PFSK-1 (cell line): Measurements from ENCODE around the gene KRTAP22-2. TPM values are rescaled to one million over a fixed set of nuclear protein-coding genes. Genes with fewer than 3 reads are reported as not detected.

Experiments used
- FOXP2 ChIP-seq: optimal IDR thresholded peaks from 2 replicates; pipeline ENCODE3; 2011; ENCODE audit warnings: borderline replicate concordance, control low read depth, inconsistent platforms; ENCODE audit not compliant: insufficient read depth; ENCODE audit errors: extremely low read length, extremely low read depth
- POLR2AphosphoS5 ChIP-seq: IDR thresholded peaks from 2 replicates; pipeline ENCODE4 v1.6.1; 2012; ENCODE audit warnings: low read depth, mild to moderate bottlenecking, control low read depth, low read length, moderate library complexity
- SIN3A ChIP-seq: IDR thresholded peaks from 2 replicates; pipeline ENCODE4 v1.6.1; 2012; ENCODE audit warnings: mild to moderate bottlenecking, low read length, moderate library complexity, borderline replicate concordance; ENCODE audit not compliant: insufficient read depth
- TAF1 ChIP-seq: IDR thresholded peaks from 2 replicates; pipeline ENCODE4 v1.6.1; 2012; ENCODE audit warnings: low read length, control low read depth, borderline replicate concordance; ENCODE audit not compliant: insufficient read depth
- polyA plus RNA-seq: library from polyadenylated mRNA; unstranded; fragments of >200 nt; gene quantifications from one replicate; pipeline ENCODE4 v1.2.1, GENCODE V29; 2012; ENCODE audit warnings: low read depth, missing spikeins; ENCODE audit not compliant: insufficient read length
- TF ChIP-seq, protein P1 (sequence below), 2 experiments: IDR thresholded peaks; 2 replicates each; pipeline versions ENCODE4 v1.6.1 to v1.8.0; 2011 to 2012; ENCODE audit warnings: low read depth in 2 of 2, low read length in 2 of 2, control low read depth in 1 of 2, inconsistent platforms in 1 of 2, mild to moderate bottlenecking in 1 of 2, moderate library complexity in 1 of 2; ENCODE audit not compliant: insufficient read depth in 1 of 2

KRTAP22-2 gene
- polyA plus RNA-seq, result not detected

DNA sequence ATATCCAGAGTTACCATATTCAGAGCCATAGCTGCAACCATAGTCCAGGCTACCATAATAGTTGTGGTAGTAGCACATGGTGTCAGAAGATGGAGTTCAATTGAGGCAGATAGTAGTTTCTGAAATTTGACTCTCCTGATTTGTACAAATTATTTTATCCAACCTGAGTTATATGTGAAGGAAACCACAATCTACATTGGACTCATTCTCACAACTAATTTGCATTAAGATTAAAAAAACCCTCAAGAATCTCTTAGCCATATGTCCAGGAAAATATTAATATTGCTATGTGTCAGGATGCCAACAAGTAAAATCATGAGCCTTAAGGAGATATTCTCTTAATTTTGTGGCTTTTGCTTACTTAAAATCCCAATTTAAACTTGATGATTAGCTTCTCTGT lies at the start of gene KRTAP22-2:
TSS of gene KRTAP22-2 (minus strand) at position 101 of the 400 bp plus-strand sequence.
- TF ChIP-seq SIN3A (no peak), TAF1 (no peak), FOXP2 (no peak), POLR2AphosphoS5 (no peak)
- TF ChIP-seq, protein P1, sequence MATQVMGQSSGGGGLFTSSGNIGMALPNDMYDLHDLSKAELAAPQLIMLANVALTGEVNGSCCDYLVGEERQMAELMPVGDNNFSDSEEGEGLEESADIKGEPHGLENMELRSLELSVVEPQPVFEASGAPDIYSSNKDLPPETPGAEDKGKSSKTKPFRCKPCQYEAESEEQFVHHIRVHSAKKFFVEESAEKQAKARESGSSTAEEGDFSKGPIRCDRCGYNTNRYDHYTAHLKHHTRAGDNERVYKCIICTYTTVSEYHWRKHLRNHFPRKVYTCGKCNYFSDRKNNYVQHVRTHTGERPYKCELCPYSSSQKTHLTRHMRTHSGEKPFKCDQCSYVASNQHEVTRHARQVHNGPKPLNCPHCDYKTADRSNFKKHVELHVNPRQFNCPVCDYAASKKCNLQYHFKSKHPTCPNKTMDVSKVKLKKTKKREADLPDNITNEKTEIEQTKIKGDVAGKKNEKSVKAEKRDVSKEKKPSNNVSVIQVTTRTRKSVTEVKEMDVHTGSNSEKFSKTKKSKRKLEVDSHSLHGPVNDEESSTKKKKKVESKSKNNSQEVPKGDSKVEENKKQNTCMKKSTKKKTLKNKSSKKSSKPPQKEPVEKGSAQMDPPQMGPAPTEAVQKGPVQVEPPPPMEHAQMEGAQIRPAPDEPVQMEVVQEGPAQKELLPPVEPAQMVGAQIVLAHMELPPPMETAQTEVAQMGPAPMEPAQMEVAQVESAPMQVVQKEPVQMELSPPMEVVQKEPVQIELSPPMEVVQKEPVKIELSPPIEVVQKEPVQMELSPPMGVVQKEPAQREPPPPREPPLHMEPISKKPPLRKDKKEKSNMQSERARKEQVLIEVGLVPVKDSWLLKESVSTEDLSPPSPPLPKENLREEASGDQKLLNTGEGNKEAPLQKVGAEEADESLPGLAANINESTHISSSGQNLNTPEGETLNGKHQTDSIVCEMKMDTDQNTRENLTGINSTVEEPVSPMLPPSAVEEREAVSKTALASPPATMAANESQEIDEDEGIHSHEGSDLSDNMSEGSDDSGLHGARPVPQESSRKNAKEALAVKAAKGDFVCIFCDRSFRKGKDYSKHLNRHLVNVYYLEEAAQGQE (IDR thresholded peaks at IDR 0.05; ENCODE audit: insufficient read depth in 1 of 2, low read depth in 2 of 2, low read length in 2 of 2), result no peak

DNA sequence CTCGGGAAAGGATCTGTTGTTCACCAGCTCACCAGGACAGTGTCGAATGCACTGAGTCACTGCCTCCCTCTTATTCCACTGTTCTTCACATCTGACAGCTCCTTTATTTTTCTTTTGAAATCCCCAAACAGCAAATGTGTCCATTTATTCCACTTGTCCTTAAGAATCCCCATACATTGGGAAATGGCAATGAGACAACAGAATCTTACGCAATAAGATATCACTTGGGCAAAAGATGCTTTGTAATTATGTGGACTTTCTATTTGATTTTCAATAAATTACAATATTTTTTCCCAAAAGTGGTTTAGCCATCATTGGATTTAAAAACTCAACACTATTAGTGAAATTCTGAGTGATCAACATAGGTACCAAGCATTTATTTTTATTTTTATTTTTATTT lies 48.5 kb upstream of the KRTAP22-2 start:
- TF ChIP-seq SIN3A (no peak), FOXP2 (no peak), TAF1 (no peak), POLR2AphosphoS5 (no peak)
- TF ChIP-seq, protein P1 (IDR thresholded peaks at IDR 0.05; ENCODE audit: insufficient read depth in 1 of 2, low read depth in 2 of 2, low read length in 2 of 2), result no peak

DNA sequence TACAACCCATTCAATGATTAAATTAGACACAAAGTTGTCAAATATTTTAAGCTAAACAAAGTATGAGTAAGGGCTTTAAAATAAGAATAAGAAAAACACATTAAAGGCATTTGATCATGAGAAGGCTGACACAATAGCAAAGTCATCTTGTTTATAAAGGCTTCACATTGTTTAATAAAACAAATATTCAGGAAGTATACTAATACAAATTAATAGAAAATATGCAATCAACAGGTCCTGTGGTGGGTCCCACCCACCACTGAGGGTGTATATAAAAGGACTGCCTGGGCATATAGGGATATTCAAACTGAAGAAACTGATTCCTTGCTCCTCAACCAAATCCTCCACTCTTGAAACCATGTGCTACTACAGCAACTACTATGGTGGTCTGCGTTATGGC lies 44.7 kb upstream of the KRTAP22-2 start, which contains the start of gene KRTAP20-2:
TSS of gene KRTAP20-2 (plus strand) at position 301 of the 400 bp plus-strand sequence. CDS start at position 359, 58 bp downstream.
- TF ChIP-seq TAF1, result no peak
- TF ChIP-seq, protein P1 (IDR thresholded peaks at IDR 0.05; ENCODE audit: insufficient read depth in 1 of 2, low read depth in 2 of 2, low read length in 2 of 2), result no peak

DNA sequence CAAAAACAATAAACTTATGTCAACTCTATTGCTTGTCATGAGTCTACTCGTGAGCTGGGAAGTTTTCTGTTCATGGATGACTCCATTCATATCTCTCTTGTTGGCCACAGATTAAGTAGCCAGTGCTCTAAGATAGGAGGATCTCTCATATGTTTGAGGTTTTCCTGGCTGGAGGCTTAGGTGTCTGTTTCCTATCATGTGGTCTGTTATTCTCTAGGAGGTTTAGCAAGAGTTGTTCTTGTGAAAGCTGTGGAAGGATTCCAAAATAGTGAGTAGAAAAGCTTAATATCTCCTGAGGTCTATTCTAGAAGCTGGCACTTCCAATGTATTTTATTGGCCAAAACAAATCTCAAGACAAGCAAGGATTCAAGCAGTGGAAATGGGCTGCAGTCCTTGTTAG lies 39.0 kb upstream of the KRTAP22-2 start:
- TF ChIP-seq TAF1 (no peak), SIN3A (no peak), POLR2AphosphoS5 (no peak), FOXP2 (no peak)
- TF ChIP-seq, protein P1 (IDR thresholded peaks at IDR 0.05; ENCODE audit: insufficient read depth in 1 of 2, low read depth in 2 of 2, low read length in 2 of 2), result no peak

DNA sequence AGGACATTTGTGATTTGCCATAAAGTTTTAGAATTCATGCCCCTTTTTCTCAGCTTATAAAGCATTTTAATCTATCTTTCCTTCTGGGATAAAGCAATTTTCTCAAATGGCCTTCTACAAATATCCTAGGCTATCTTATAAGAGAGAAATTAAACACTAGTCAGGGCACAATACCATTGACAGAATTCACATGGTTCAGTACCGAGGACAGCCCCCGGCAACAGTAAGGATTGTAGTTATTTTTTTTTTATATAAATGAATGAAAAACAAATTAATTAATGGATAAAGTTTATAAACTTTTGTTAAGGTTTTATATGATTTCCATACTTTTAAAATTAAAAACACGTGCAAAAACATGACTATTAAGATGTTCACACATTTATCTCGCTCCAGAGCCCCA lies 37.9 kb upstream of the KRTAP22-2 start:
- TF ChIP-seq, protein P1 (IDR thresholded peaks at IDR 0.05; ENCODE audit: insufficient read depth in 1 of 2, low read depth in 2 of 2, low read length in 2 of 2), result peak in 1 of 2 experiments; percentile 76; a peak in 2 of 4 replicates
- no peak for TF ChIP-seq TAF1
